OCI-LY1 (cell line): Measurements from ENCODE around the gene AMPD1.

Source experiments
- H2AFZ ChIP-seq: fragments of 200-600 bp; sonication (generic), shearing (Covaris generic); 2 replicates; pipeline ENCODE4 v1.6.0; 2014; ENCODE audit warnings: antibody characterized with exemption, mild to moderate bottlenecking, low read length
- H3F3A ChIP-seq: fragments of 200-600 bp; sonication (generic), shearing (Covaris generic); 2 replicates; pipeline ENCODE4 v1.6.0; 2014; ENCODE audit warnings: mild to moderate bottlenecking, antibody characterized with exemption, low read length, moderate library complexity; ENCODE audit not compliant: insufficient read depth
- H3K27ac ChIP-seq: fragments of 200-600 bp; sonication (generic); 2 replicates; pipeline ENCODE4 v1.5.1; 2014; ENCODE audit warnings: low read length, mixed run types, mild to moderate bottlenecking, low read depth; ENCODE audit not compliant: poor library complexity, severe bottlenecking
- H3K27me3 ChIP-seq: fragments of 200-600 bp; sonication (generic); 2 replicates; pipeline ENCODE4 v1.6.0; 2014; ENCODE audit warnings: antibody characterized with exemption, mild to moderate bottlenecking, low read length, moderate library complexity; ENCODE audit not compliant: insufficient read depth
- H3K36me3 ChIP-seq: fragments of 200-600 bp; sonication (generic); 2 replicates; pipeline ENCODE4 v1.6.1; 2014; ENCODE audit warnings: mild to moderate bottlenecking, antibody characterized with exemption, low read length, moderate library complexity, mixed read lengths; ENCODE audit not compliant: insufficient read depth
- H3K4me1 ChIP-seq: fragments of 200-600 bp; sonication (generic); 2 replicates; pipeline ENCODE4 v1.5.1; 2014; ENCODE audit warnings: mild to moderate bottlenecking, low read length, moderate library complexity; ENCODE audit not compliant: insufficient read depth, severe bottlenecking
- H3K4me2 ChIP-seq: fragments of 200-600 bp; sonication (generic), shearing (Covaris generic); 2 replicates; pipeline ENCODE4 v1.6.1; 2014; ENCODE audit warnings: low read length
- H3K4me3 ChIP-seq: fragments of 200-600 bp; sonication (generic); 2 replicates; pipeline ENCODE4 v1.5.1; 2014; ENCODE audit warnings: low read length, low read depth, mild to moderate bottlenecking, mixed read lengths; ENCODE audit not compliant: poor library complexity, severe bottlenecking
- H3K79me2 ChIP-seq: fragments of 200-600 bp; shearing (Covaris generic); 2 replicates; pipeline ENCODE4 v1.6.1; 2016; ENCODE audit warnings: mixed run types, low read length, mixed read lengths; ENCODE audit not compliant: insufficient read depth
- H3K9ac ChIP-seq: fragments of 200-600 bp; sonication (generic), shearing (Covaris generic); 2 replicates; pipeline ENCODE4 v1.6.1; 2014; ENCODE audit warnings: mild to moderate bottlenecking, low read length, mixed read lengths
- H3K9me2 ChIP-seq: fragments of 200-600 bp; sonication (generic), shearing (Covaris generic); 2 replicates; pipeline ENCODE4 v1.6.1; 2014; ENCODE audit warnings: low read depth, mild to moderate bottlenecking, low read length, mixed read lengths
- H3K9me3 ChIP-seq: fragments of 200-600 bp; shearing (Covaris generic); 2 replicates; pipeline ENCODE4 v1.6.1; 2014; ENCODE audit warnings: low read length, mixed read lengths
- H4K20me1 ChIP-seq: fragments of 200-600 bp; sonication (generic), shearing (Covaris generic); 2 replicates; pipeline ENCODE4 v1.6.0; 2016; ENCODE audit warnings: mild to moderate bottlenecking, low read length; ENCODE audit not compliant: insufficient read depth
- EZH2 ChIP-seq: fragments of 200-600 bp; sonication (generic), shearing (Covaris generic); IDR thresholded peaks from 2 replicates; pipeline ENCODE4 v1.8.0; 2017; ENCODE audit warnings: borderline replicate concordance, mixed run types, mild to moderate bottlenecking, antibody characterized with exemption, low read length, moderate library complexity, mixed read lengths
- TF ChIP-seq, protein P1 (sequence below): fragments of 200-600 bp; sonication (generic), shearing (Covaris generic); IDR thresholded peaks from 2 replicates; pipeline ENCODE4 v1.5.1; 2017; ENCODE audit warnings: mild to moderate bottlenecking, antibody characterized with exemption, low read length, moderate library complexity, mixed read lengths

Gene AMPD1

DNA sequence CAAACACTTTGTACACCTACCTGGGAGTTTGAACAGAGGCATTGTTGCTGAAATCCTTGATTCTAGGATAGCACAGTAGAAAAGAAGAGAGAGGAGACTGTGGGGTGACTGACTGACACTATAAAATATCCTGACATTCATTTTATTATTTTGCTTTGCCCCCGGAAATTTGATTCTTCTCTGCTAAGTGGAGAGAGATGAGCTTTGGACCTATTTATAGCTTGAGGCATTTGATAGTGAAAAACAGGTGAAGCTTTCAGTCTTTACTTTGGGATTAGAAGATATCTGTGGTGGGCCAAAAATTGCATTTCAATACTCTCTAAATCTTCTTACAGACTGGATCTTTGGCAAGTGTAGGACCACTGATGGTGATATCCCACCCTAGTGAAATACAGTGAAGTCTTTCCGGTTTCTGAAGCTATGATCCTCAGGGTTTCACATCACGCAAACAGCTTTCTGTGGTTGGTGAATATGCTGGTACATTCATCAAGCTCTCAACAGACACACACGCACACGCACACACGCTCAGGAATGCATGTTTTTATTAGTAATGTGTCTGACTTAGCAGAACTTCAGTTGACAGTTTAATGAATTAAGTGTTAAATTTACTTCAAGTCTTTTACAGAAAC, at the start of gene AMPD1:
Gene AMPD1 (minus strand): TSS at position 117 of the 629 bp plus-strand sequence. CDS start 75 bp downstream, at position 42.
- Histone ChIP-seq H3K27ac (no peak within 1 kb of the TSS), H3K4me2 (no peak within 1 kb of the TSS), H3K36me3 (no peaks in the 10 kb centered on the region), H3K9me2 (no peaks in the 10 kb centered on the region), H3K4me1 (no peaks in the 10 kb centered on the region), H3K4me3 (no peak within 1 kb of the TSS), H3K79me2 (no peaks in the 10 kb centered on the region), H3K9ac (no peak within 1 kb of the TSS), H3K27me3 (no peaks in the 10 kb centered on the region), H4K20me1 (no peaks in the 10 kb centered on the region), H2AFZ (no peak within 1 kb of the TSS), H3K9me3 (no peaks in the 10 kb centered on the region), H3F3A (no peaks in the 10 kb centered on the region)
- TF ChIP-seq, protein P1, sequence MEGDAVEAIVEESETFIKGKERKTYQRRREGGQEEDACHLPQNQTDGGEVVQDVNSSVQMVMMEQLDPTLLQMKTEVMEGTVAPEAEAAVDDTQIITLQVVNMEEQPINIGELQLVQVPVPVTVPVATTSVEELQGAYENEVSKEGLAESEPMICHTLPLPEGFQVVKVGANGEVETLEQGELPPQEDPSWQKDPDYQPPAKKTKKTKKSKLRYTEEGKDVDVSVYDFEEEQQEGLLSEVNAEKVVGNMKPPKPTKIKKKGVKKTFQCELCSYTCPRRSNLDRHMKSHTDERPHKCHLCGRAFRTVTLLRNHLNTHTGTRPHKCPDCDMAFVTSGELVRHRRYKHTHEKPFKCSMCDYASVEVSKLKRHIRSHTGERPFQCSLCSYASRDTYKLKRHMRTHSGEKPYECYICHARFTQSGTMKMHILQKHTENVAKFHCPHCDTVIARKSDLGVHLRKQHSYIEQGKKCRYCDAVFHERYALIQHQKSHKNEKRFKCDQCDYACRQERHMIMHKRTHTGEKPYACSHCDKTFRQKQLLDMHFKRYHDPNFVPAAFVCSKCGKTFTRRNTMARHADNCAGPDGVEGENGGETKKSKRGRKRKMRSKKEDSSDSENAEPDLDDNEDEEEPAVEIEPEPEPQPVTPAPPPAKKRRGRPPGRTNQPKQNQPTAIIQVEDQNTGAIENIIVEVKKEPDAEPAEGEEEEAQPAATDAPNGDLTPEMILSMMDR, result no peak
- TF ChIP-seq EZH2, result no peak

DNA sequence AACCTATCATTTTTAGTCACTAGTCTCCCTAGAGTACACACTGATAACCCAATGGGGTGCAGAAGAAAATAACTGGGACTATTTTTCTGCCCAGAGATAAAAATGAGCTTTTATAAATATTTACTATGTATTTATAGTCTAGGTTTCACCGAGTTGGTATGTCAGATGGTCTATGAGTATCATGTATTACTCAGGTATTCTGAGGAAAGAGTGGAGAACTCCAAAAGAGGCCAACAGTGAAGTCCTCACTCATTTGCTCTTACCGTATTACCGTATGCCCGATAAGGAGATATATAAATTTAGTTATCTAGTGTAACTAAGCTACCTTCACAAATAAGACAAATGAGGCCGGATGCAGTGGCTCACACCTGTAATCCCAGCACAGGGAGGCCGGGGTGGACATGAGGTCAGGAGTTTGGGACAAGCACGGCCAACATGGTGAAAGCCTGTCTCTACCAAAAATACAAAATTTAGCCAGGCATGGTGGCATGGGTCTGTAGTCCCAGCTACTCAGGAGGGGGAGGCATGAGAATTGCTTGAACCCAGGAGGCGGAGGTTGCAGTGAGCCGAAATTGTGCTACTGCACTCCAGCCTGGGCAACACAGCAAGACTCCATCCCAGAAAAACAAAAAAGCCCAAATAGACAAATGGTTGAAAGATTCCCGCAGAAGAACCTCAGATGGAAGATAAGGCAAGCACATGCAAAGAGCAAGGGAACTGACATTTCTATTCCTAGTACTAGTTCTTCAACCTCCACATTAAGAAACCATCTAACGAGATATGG, 46.8 kb upstream of the AMPD1 start:
- no peaks in the 10 kb centered on the region for H3F3A ChIP-seq
- no peaks in the 10 kb centered on the region for H3K4me1 ChIP-seq
- H2AFZ ChIP-seq, result no peak overlapping the region
- H3K9ac ChIP-seq, result no peak overlapping the region
- H3K27me3 ChIP-seq, result no peaks in the 10 kb centered on the region
- H3K27ac ChIP-seq, result no peak overlapping the region
- H3K4me3 ChIP-seq, result no peak overlapping the region
- H3K9me3 ChIP-seq, result no peaks in the 10 kb centered on the region
- H3K4me2 ChIP-seq, result no peak overlapping the region
- H4K20me1 ChIP-seq, result peaks cover 13% of the 10 kb centered on the region
- H3K79me2 ChIP-seq, result peaks cover 80% of the 10 kb centered on the region
- H3K9me2 ChIP-seq, result no peaks in the 10 kb centered on the region
- H3K36me3 ChIP-seq, result peaks cover 97% of the 10 kb centered on the region
- no peak for TF ChIP-seq EZH2
- TF ChIP-seq, protein P1, result no peak

DNA sequence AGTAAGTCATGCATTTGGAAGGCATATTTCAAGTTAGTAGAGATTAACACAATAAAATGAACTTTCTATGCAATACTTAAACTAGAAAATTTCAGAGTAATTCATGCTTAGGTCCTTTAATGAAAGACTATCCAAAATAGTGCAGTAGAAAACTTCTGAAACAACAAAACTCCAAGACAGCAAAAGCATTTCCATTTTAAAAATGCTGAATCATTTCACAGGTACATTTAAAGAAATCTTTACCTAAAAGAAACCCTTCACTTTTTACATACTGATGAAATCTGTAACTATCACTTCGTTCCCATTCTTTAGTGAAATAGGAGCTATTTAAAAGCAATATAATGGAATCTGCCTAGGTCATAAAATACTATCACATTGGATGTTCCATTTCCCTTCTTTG, 45.0 kb upstream of the AMPD1 start:
- H3K36me3 ChIP-seq, result peaks cover 97% of the 10 kb centered on the region
- peaks cover 61% of the 10 kb centered on the region for H3K79me2 ChIP-seq
- no peaks in the 10 kb centered on the region for H3F3A ChIP-seq
- H3K4me1 ChIP-seq, result no peaks in the 10 kb centered on the region
- no peak overlapping the region for H3K4me2 ChIP-seq
- no peaks in the 10 kb centered on the region for H3K9me3 ChIP-seq
- H3K4me3 ChIP-seq, result no peak overlapping the region
- H3K27ac ChIP-seq, result no peak overlapping the region
- H3K27me3 ChIP-seq, result no peaks in the 10 kb centered on the region
- H3K9me2 ChIP-seq, result no peaks in the 10 kb centered on the region
- TF ChIP-seq EZH2, result no peak
- TF ChIP-seq, protein P1, result no peak
- no peak overlapping the region for H3K9ac ChIP-seq
- peaks cover 7% of the 10 kb centered on the region for H4K20me1 ChIP-seq
- H2AFZ ChIP-seq, result no peak overlapping the region
